A673 (cell line): Measurements from ENCODE around the gene LMOD3. TPM values are rescaled to one million over a fixed set of nuclear protein-coding genes. Genes with fewer than 3 reads are reported as not detected.

Source experiments
- BruUV-seq: library from RNA; stranded (reverse); fragments of 400-500 nt; replicated peaks from 2 replicates; lab custom pipeline; 2021; lab: Mats Ljungman, UMichigan
- CTCF ChIA-PET: fragments of 300-600 bp; sonication (Branson Sonifier 250); formaldehyde crosslinking; loops from one replicate; lab custom pipeline; 2022; ENCODE audit warnings: antibody characterized with exemption; lab: Charles Lee
- POLR2A ChIA-PET: fragments of 300-600 bp; sonication (Branson Sonifier 250); formaldehyde crosslinking; loops from one replicate; lab custom pipeline; 2022; ENCODE audit warnings: antibody characterized with exemption; ENCODE audit not compliant: low non-redundant PET; lab: Charles Lee
- DNase-seq: peaks from one replicate; pipeline ENCODE4 v3.0.0-alpha.2; 2015; ENCODE audit warnings: low spot score
- H3K27ac ChIP-seq: fragments of 200-600 bp; sonication (generic); 2 replicates; pipeline ENCODE4 v1.5.1; 2016; ENCODE audit warnings: mixed run types, low read depth, mild to moderate bottlenecking, mixed read lengths, antibody characterized with exemption, low read length; ENCODE audit not compliant: poor library complexity, severe bottlenecking
- H3K27me3 ChIP-seq: fragments of 200-600 bp; sonication (generic); replicated peaks from 2 replicates; pipeline ENCODE4 v1.6.1; 2017; ENCODE audit warnings: mixed run types, low read depth, mild to moderate bottlenecking, mixed read lengths, antibody characterized with exemption, low read length; ENCODE audit not compliant: insufficient read depth, poor library complexity
- H3K36me3 ChIP-seq: fragments of 200-600 bp; sonication (generic); 2 replicates; pipeline ENCODE4 v1.6.1; 2016; ENCODE audit warnings: mixed run types, mild to moderate bottlenecking, mixed read lengths, antibody characterized with exemption, low read length; ENCODE audit not compliant: insufficient read depth, poor library complexity, severe bottlenecking
- H3K4me1 ChIP-seq: fragments of 200-600 bp; sonication (generic); 2 replicates; pipeline ENCODE4 v1.6.1; 2017; ENCODE audit warnings: mixed run types, mild to moderate bottlenecking, mixed read lengths, antibody characterized with exemption, low read length; ENCODE audit not compliant: insufficient read depth, poor library complexity, severe bottlenecking
- H3K4me3 ChIP-seq: fragments of 200-600 bp; sonication (generic); 2 replicates; pipeline ENCODE4 v1.5.1; 2016; ENCODE audit warnings: low read depth, mixed run types, mild to moderate bottlenecking, mixed read lengths, low read length; ENCODE audit not compliant: poor library complexity, severe bottlenecking
- H3K9me3 ChIP-seq: fragments of 200-600 bp; sonication (generic); 2 replicates; pipeline ENCODE4 v1.6.1; 2016; ENCODE audit warnings: mixed run types, low read depth, mild to moderate bottlenecking, mixed read lengths, antibody characterized with exemption, low read length; ENCODE audit not compliant: poor library complexity, severe bottlenecking
- CTCF ChIP-seq: fragments of 300-800, 200-600 bp; sonication (generic); conservative IDR thresholded peaks from 2 replicates; pipeline ENCODE4 v1.5.1; 2017; ENCODE audit warnings: low read depth, mild to moderate bottlenecking, antibody characterized with exemption, low read length, moderate library complexity, mixed read lengths
- EZH2 ChIP-seq: fragments of 200-600 bp; sonication (generic); IDR thresholded peaks from 2 replicates; pipeline ENCODE4 v1.6.1; 2017; ENCODE audit warnings: borderline replicate concordance, low read depth, mild to moderate bottlenecking, mixed read lengths, antibody characterized with exemption, low read length; ENCODE audit not compliant: poor library complexity, severe bottlenecking
- intact Hi-C: fragments of 100-400 bp; cut with micrococcal nuclease; formaldehyde crosslinking; loops from one replicate; pipeline ENCODE4 v1.10.0; 2022; ENCODE audit not compliant: unreplicated experiment
- total RNA-seq: library from RNA; stranded (reverse); gene quantifications from 2 replicates; pipeline ENCODE4 v1.2.3, GENCODE V29; 2021

LMOD3 gene
- total RNA-seq, 1 experiment from 2014 or later: not detected

DNA sequence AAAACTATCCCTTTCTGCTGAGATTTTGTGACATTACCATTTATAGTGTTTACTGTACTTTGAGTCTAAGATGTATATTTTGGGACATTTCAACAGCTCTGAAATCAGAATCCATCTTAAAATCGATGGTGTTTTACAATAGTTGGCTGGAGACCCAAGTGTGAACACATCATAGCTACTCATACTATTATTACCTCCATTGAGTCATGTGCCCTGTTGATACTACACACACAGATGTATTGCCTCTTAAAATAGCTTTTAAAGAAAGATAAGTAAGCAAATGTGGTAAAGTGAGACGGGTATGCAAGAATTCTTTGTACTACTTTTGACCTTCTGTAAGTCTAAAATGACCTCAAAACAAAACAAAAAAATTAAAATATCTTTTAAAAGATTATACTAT is 6.7 kb downstream of the LMOD3 start:
- Histone ChIP-seq H3K36me3 (no peaks in the 10 kb centered on the region), H3K9me3 (no peaks in the 10 kb centered on the region), H3K27ac (no peak overlapping the region), H3K4me3 (no peak overlapping the region), H3K4me1 (no peaks in the 10 kb centered on the region), H3K27me3 (no peaks in the 10 kb centered on the region)
- TF ChIP-seq CTCF (no peak), EZH2 (no peak)
- ChIA-PET CTCF (no interaction called here), POLR2A (no interaction called here)
- BruUV-seq: no TSS peak
- intact Hi-C loops: no loop called here
- no peak for DNase-seq

GRCh38 chr3:69113536-69113935 is 8.9 kb downstream of the LMOD3 start:
- Histone ChIP-seq H3K4me1 (no peaks in the 10 kb centered on the region), H3K9me3 (no peaks in the 10 kb centered on the region), H3K27me3 (no peaks in the 10 kb centered on the region), H3K36me3 (no peaks in the 10 kb centered on the region), H3K4me3 (no peak overlapping the region), H3K27ac (no peak overlapping the region)
- BruUV-seq: no TSS peak
- no peak for DNase-seq
- TF ChIP-seq CTCF (no peak), EZH2 (no peak)
- ChIA-PET CTCF (no interaction called here), POLR2A (no interaction called here)
- intact Hi-C loops: no loop called here

DNA sequence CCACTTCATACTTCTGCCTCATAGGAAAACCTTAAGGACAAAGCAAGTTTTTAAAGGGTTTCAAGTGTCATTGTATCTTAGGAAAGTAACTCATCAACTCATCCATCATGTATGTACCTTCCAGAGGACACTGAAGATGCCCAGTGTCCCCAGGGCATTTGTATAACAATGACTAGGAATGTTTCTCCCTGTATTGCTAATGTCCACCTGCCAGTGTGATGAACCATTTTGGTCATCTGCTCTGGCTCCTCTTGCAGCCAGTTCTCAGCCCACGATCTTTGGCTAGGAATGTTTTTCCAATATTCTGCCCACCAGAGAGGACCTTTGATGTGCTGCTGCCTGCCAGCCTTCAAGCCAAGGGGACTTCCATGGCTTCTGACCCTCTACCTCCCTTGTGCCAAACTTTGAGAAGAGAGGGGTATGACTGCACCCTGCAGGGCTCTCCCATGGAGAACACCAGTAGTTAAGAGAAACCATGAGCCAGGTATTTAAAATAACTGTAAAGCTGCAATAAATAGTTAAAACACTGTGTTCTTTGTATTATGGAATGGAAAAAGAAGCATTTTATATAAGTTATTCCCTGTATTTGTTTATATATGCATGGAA is 11.4 kb downstream of the LMOD3 start:
- ChIA-PET POLR2A (no interaction called here), CTCF (no interaction called here)
- H3K4me1 ChIP-seq: peaks cover 4% of the 10 kb centered on the region
- no peak for DNase-seq
- H3K4me3 ChIP-seq: no peak overlapping the region
- H3K27me3 ChIP-seq: no peaks in the 10 kb centered on the region
- TF ChIP-seq CTCF: no peak
- TF ChIP-seq EZH2: no peak
- H3K27ac ChIP-seq: no peak overlapping the region
- no peaks in the 10 kb centered on the region for H3K36me3 ChIP-seq
- intact Hi-C loops: no loop called here
- no peaks in the 10 kb centered on the region for H3K9me3 ChIP-seq
- no TSS peak for BruUV-seq
